HG03196 (cell line): ENCODE results near the gene PRKN.

ENCODE experiments used
- ATAC-seq: cut with Tn5 transposase; IDR thresholded peaks from one replicate; pipeline ENCODE4 v1.9.1; 2021; ENCODE audit not compliant: unreplicated experiment

The PRKN gene

DNA sequence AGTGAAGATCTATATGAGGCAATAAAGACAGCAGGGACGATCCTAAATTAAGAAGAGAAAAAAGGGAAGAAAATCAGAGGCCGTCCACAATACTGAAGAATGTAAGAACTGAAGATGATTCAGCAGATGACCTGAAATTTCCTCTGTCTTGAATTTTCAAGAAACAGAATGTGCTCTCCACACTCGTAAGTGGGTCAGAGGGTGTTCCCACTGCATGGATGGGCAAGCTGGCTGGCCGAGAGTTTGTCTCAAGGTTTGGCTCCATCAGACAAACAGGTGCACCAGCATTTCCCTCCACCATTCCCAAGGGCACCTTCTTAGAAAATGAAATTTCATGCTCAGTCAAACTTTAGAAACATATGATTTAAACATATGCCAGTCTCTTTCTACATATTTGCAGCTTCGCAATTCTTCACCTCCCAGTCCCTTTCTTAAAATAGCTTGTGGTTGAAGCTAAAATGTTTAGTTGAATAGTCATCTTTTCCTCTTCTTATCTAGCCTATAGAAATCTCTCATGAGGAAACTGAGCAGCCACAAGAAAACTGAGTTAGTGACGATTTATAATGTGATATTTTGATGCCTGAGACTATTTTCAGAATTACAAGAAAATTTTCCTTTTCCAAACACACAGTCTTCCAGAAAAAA, 576.4 kb downstream of the PRKN start:
- no peak for ATAC-seq

DNA sequence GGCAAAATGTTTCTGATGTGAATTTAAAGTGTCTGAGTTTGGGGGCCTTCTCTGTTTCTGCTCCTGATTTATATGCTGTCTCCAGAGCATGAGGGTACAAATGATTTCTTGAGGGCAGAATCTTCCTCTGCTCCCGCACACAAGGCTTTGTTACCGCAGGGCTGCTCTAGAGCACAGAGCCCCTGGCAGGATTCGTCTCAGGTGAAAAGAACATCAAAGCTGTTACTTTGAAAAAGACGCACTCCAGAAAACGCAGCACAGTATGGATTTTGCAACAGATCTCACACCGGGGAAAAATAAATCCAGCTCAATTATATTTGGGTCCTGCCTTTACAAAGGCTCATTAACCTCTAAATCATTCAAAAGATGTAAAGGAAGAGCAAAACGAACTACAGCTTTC, 577.3 kb downstream of the PRKN start:
- ATAC-seq = no peak

DNA sequence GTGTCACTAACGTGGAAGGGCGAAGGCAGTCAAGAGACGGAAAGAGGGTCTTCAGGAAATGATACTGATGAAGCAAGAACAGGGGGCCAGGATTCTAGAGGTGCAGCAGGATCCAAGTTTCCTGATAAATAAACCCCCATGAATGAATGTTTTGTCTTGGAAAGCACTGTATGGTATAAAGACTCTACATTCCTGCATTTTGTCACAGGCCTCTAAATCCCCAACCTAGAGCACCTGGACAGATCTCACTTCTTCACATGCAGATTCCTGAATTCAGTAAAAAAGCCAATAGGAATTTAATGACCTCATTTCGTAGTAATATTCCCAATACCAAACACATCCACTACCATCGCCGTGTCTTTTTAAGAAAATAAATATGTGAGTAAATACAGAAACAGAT, 577.8 kb downstream of the PRKN start:
- no peak for ATAC-seq

DNA sequence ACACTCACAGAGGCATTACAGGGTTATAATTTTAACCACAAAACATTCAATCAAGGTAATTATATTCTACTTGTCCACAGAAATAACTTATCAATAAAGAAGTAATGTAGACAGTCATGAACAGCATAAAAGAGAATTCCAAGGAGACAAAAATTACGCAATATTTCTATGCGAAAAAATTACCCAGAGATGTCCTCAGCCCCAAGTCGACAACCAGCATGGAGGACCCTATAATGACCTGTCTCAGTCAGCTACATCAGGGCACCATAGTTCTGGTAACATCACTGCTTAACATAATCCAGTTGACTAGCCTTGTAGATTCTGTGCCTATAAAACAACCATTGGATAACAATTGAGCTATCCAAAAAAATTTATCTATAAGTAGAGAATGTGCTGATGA, 579.8 kb downstream of the PRKN start:
- ATAC-seq = no peak

DNA sequence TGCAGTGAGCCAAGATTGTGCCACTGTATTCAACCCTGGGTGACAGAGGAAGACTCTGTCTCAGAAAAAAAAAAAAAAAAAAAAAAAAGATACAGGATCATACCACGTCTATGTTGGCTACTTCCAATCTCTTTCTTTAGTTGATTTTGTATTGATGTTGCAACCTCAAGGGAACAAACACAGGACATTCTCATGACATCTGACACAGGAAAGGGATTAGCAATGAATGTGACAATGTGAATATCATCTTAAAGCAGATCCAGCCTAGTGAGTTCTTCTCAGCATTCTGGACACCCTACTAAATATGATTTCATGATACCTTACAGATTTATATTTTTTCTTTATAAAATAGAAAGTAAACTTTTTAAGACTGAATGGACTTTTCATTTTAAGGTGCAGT, 580.3 kb downstream of the PRKN start:
- no peak for ATAC-seq

DNA sequence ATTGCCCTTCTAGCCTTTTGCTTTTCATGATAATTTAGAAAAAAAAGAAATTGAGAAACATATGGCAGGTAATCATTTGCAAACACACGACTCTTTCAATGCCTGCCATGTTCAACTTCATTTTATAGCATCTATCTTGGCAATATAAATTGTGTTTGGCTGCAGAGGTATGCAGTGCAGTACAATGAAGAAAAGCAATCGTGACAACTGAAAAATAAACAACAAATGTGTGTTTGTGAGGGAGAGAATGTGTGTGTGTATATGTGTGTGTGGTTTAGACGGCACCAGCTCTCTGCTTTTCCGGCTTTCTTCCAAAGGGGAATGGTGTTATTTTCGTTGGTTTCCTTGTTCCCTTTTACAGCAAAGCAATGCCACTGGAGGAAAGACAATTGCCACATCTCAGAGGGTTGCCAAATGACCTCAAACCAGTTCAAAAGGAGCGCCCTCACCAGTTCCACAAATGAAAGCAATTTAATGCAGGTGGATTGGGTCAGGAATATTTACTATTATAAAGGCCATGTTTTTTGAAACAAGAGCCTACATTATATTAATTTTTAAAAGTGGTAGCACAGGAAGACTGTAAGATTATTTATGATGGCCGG, 587.2 kb downstream of the PRKN start:
- ATAC-seq = no peak

DNA sequence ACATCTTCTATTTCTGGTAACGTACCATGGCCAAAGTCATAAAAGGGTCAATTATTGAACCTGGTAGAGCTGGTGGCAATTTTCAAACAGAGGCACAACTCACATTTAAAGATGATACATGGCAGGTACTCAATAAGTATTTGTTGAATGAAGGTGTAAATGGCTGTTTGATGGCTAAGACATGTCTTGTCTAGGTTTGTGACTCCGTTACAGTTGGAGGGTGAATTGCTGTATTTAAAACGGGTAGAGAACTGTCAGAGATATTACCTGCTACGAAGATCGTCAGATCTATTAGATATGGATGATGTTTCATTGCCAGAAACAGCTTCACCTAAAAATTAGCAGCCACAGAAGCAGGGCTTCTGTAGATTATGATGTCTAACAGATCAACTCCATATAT, 601.9 kb downstream of the PRKN start:
- ATAC-seq = no peak

DNA sequence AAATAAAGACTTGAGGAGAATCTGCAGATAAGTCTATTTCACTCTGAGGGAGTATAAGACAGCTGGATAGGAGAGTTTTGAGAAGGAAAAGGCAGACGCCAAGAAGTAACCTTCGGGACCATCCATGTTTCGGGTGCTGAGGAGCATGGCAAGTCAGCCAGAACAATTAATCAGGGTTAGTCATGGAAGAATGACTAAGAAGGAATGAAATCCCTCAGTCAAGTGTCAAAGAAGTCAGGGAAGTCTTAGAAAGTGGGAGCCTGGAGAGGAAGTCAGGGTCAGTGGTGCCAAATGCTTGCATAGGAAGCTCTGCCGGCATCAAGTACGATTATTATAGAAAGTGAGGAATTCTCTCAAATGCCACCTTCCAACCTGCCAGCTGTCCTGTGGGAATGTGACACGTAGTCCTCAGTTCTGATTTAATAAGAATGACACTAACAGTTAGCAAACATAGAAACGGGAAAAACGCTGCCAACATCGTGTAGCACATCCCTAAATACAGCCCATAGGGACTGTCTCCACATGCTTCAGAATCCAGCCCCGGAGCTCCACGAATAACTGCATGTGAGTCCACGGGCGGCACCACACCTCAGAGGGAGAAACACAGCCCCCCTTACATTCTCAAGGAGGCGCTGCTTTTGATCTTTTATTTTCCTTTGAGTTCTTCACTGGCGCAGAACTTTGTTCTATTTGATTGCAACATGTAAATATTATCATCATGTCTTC, 602.7 kb downstream of the PRKN start:
- ATAC-seq = no peak

DNA sequence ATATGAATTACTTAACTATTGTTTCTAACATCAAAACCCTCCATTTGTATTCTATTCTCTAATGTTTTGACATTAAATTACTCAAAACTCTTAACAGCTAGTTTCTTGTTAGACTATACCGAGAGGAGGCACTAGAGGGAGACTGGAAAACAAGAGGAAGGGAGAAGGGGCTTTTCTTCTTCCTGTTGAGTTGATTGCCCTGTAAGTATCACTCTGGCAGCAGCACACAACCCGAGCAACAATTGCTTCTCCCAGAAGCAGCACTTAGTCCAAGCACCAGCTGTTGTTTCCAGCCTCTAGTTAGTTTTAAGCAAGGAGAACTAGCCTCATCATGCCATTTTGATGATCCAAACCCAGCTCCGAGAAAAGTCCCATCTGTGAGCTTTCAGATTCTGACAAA, 603.8 kb downstream of the PRKN start:
- ATAC-seq = no peak

DNA sequence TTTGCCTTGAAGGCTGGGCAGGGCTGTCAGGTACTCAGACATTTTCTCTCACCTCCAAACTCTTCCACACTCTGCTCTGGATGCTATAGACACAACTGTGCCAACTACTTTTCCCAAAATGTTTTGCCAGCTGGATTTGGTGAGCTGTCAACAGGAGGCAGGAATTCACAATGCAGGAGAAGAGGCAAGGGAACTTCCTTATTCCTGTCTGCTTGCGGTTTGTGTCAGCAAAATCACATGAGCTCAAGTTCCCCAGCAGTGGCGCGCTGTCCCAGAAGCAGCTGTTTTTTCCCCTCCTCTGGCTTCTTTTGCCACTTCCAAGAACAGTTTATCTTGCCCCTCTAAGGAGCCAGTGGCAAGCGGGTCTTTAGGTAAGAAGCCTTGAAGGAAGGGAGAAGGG, 608.2 kb downstream of the PRKN start:
- ATAC-seq = no peak

DNA sequence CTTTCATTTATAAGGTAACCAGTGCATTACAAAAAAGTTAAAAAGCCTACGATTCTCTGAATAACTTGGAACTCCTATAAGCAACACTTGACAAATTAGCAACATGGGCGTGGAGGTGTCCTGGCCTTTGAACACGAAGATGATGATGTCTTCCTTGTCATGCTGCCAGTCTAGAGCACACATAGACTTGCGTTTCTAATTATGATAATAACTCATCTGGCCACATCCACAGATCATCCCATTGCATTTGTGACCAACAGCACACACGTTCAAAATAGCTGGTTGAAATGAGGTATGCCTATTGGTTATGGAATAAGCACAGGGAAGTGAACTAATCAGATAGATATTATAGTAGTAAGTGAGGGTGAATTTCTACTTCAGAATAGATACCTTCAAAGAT, 608.9 kb downstream of the PRKN start:
- ATAC-seq = no peak

DNA sequence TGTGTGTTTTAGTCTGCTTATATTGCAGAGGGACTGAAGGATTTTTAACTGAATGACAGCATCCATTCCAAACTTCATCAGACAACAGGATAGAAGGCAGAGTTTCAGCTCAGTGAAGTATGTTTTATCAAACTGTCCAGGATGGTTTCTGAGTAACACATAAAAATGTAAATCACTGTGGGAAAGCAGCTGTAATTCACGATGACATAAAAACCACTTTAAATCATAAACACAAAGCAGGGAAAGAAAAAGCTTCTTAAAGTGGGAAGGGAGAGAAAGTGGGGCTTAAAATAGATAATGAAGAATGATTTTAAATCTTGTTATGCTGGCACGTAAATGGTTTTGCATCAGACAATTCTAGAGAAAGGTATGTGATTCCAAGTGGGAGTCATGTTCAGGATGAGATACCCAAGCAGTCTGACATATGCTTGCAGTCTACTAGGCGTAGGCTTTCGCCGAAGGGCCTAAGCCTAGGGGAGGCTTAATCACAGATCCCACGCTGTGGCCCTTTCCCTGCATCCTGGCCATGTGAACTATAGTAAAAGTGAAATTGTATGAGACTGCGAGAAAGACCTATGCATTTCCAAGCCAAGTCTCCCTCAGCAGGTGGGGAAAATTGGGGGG, 610.6 kb downstream of the PRKN start:
- ATAC-seq = no peak

DNA sequence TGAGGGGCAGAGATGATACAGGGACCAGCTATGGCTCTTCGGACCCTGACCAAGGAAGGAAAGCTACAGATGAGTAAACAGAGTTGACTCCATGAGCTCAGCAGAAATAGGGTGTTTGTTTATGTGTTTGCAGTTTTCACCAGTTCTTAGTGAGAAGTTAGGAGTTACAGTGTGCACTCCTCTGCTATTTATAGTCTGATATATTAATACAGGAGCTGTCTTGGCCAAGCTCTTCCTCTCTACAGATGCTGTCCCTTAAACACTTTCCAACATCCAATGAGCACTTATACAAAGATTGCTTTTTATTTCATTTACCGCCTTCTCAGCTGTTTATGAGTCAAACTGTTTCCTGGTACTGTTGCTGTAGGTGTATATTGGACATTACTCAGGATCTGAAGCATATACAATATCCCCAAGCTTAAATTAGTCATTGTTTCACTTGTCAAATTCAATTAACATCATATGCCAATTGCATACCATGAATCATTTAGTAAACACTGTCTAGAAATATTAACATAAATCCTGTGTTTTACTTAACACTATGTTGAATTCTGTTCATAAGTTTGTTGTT, 618.0 kb downstream of the PRKN start:
- no peak for ATAC-seq

DNA sequence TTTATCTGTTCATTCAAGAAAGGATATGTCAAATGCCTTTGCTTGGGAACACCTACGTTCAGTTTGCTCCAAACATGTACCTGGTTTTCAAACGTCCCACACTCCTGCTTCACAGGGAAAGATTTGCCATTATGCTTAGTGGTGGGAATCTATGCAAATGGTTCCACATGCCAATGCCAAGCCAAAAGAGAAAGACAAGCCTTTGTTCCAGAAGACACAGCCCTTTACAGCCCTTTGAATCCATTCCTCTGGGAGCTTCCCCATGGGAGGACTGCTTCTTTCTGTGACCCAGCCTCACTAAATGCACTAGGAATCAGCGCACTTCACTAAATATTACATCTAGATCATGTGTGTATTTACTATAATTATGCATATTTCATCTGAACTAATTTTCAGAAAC, 619.5 kb downstream of the PRKN start:
- ATAC-seq = no peak

DNA sequence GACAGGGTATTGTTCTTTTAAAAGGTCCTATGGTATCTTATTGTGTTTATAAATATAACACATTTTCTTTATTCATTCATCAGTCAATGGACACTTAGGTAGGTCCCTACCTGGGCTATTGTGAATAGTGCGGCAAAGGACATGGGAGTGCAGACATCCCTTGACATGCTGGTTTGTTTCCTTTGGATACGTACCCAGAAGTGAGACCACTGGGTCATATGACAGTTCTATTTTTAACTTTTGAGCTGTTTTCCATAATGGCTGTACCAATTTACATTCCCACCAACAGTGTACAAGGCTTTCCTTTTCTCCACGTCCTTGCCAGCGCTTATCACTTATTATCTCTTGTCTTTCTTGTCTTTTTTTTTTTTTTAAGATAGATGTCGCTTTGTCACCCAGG, 627.5 kb downstream of the PRKN start:
- ATAC-seq = no peak

DNA sequence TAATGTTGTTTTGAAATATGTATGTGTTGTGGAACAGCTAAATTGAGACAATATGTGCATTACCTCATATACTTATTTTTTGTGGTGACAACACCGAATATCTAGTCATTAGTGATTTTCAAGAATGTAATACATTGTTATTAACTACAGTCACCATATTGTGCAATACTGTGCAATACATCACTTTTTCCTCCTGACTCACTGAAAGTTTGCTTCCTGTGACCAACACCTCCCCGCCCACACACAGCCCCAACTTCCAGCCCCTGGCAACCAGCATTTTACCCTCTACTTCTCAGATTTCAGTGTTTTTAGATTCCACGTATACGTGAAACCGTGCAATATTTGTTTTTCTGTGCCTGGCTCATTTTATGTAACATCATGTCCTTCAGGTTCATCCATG, 627.9 kb downstream of the PRKN start:
- no peak for ATAC-seq

DNA sequence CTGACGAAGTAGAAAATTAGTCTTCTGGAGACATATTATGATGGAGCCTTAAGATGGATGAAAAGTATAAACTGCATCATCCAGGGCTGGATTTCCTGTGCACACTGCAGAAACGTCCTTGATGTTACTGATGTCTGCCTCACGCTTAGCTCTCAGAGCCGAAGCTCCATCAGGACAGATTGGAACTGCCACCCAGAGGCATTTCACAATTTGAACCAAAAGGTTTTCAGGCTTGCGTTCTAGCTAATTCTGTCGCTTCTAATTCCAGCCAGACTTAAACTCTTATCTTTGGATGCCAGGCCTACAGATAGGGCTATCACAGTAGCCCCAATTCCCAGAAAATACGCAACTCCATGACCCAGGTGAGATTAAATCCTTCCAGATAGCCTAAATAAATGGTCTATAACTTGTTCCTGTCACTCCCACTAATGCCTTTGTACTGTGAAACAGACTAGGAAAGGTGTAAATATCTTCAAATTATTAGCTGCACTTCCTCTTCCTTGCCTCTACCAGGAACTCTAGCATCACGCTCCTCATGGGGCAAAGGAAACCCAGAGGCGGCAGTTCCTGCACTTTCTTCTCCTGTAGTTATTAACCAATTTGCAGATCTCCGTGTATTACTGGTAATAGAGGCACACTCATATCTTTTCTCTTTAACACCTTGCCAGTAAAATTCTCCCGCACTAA, 634.6 kb downstream of the PRKN start:
- no peak for ATAC-seq

DNA sequence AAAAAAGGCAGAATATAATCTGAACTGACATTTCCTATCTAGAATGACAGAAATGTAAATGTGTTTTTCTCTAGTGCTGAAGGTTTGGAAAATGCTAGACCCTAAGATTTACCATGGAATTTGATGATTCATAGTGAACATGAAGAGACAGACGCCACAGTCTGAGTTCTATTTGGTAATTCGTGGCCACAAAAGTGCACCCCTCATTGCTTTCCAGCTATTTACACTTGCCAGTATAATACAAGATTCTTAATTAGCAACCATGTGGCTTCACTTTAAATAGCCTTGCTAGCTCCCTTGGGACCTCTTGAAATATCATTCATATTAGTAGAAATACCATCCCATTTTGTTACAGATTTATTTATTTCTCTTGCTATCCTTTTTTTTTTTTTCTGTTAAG, 636.8 kb downstream of the PRKN start:
- ATAC-seq = no peak

DNA sequence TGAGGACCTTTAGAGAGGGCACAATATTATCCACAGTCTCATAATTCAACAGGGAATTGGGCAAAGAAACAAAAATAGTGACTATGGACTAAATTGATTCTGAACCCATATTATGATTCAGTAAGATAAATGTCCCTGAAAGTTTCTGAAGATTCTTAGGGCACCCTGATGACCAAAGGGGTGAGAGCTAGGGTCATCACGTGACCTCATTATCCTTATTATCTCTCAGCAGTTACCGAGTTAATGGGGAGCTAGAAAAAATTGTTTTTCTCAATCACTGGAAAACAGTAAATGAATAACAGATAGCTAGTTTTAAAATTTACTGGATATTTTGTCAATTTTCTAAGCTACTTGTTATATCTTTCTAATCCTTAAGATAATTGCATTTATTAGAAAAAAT, 639.5 kb downstream of the PRKN start:
- ATAC-seq = no peak

DNA sequence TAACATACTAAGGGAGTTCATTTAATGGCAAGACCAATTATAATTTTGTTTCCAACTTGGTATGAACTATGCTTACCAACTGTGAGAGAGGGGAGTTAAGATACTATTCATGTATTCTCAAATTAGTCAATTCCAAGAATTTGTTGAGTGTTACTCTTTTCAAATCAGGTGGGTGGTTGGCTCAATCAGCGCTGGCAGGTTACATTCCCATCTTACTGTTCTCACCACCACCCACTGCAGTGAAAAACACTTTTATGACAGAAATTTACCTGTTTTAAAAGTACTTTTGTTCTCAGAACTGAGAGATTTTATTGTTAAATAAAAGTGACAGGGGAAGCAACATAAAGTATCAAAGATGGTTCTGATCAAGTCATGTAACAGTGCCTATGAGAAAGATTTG, 642.0 kb downstream of the PRKN start:
- no peak for ATAC-seq

DNA sequence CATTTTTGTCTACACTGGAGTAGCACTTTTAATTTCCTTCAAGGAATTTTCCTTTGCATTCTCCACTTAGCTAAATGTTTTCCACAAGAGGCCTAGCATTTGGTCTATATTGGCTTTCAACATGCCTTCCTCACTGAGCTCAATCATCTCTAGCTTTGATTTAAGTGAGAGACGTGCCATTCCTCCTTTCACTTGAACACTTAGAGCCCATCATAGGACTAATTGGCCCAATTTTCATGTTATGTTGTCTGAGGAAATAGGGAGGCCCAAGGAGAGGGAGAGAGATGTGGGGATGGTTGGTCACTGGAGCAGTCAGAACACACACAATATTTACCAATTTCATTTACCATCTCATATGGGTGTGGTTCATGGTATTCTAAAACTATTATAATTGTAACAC, 645.0 kb downstream of the PRKN start:
- no peak for ATAC-seq
